ENCODE measurements around the gene CMA1. TPM values are rescaled to one million over a fixed set of nuclear protein-coding genes. Genes with fewer than 3 reads are reported as not detected.

CMA1 gene
- total and polyA plus RNA-seq, 12 donors: not detected

GRCh38 chr14:24456980-24457379 lies 51.1 kb downstream of the CMA1 start:
- DNase-seq: no peak
- Histone ChIP-seq H3K4me3 (no peak overlapping the region), H3K4me1 (replicated peaks in 1 of 2) (no peaks in the 10 kb centered on the region), H3K27me3 (no peaks in the 10 kb centered on the region), H3K36me3 (replicated peaks in 1 of 2) (no peaks in the 10 kb centered on the region), H3K9me3 (replicated peaks in 1 of 3) (peaks cover 0 to 7% (median 0%) of the 10 kb centered on the region in 3 donors), H3K27ac (no peak overlapping the region)
- intact Hi-C loops (cut with DNase I): no loop called here
- TF ChIP-seq CTCF (IDR thresholded peaks at IDR 0.05) (no peak), POLR2A (IDR thresholded peaks at IDR 0.05) (no peak)

Other genes with a start within 250 kb of the CMA1 start
- 1 to 10 TPM in 3 of 9 donors, under 1 TPM in 5, not detected in 1; 0.28 to 1.4 (median 0.88) TPM for gene TGM1, start 245.1 kb downstream of the CMA1 start, total RNA-seq
- 1 to 10 TPM in 2 of 3 donors, under 1 TPM in 1; 0.44 to 2.7 (median 2.2) TPM for gene TGM1, start 245.1 kb downstream of the CMA1 start, polyA plus RNA-seq
- gene RABGGTA, start 236.7 kb downstream of the CMA1 start, total RNA-seq: 10 to 100 TPM; 26.0 to 40.0 (median 32.3) TPM
- 100 to 1,000 TPM in 1 of 3 donors, 10 to 100 TPM in 2; 15.7 to 124 (median 90.7) TPM for gene RABGGTA, start 236.7 kb downstream of the CMA1 start, polyA plus RNA-seq
- gene DHRS1, start 208.5 kb downstream of the CMA1 start, total RNA-seq: 10 to 100 TPM; 11.4 to 68.1 (median 36.1) TPM
- 10 to 100 TPM; 19.8 to 38.7 (median 37.6) TPM for gene DHRS1, start 208.5 kb downstream of the CMA1 start, polyA plus RNA-seq
- 10 to 100 TPM in 8 of 9 donors, 1 to 10 TPM in 1; 9.2 to 28.2 (median 18.2) TPM for gene NOP9, start 208.4 kb downstream of the CMA1 start, total RNA-seq
- gene NOP9, start 208.4 kb downstream of the CMA1 start, polyA plus RNA-seq: 10 to 100 TPM in 2 of 3 donors, 1 to 10 TPM in 1; 9.1 to 21.1 (median 16.8) TPM
- 10 to 100 TPM; 16.4 to 80.3 (median 40.5) TPM for gene CIDEB, start 200.3 kb downstream of the CMA1 start, total RNA-seq
- gene CIDEB, start 200.3 kb downstream of the CMA1 start, polyA plus RNA-seq: 10 to 100 TPM; 17.5 to 73.7 (median 37.4) TPM
- 10 to 100 TPM in 2 of 9 donors, 1 to 10 TPM in 6, under 1 TPM in 1; 0.42 to 11.1 (median 4.2) TPM for gene LTB4R2, start 198.1 kb downstream of the CMA1 start, total RNA-seq
- gene LTB4R2, start 198.1 kb downstream of the CMA1 start, polyA plus RNA-seq: 1 to 10 TPM in 2 of 3 donors, under 1 TPM in 1; 0.57 to 2.7 (median 1.8) TPM
- gene LTB4R, start 196.8 kb downstream of the CMA1 start, total RNA-seq: 10 to 100 TPM in 5 of 9 donors, 1 to 10 TPM in 4; 1.4 to 21.0 (median 11.0) TPM
- gene LTB4R, start 196.8 kb downstream of the CMA1 start, polyA plus RNA-seq: 10 to 100 TPM in 2 of 3 donors, 1 to 10 TPM in 1; 9.4 to 30.2 (median 17.5) TPM
- gene ADCY4, start 173.2 kb downstream of the CMA1 start, total RNA-seq: 10 to 100 TPM in 5 of 9 donors, 1 to 10 TPM in 4; 3.9 to 34.0 (median 12.5) TPM
- gene ADCY4, start 173.2 kb downstream of the CMA1 start, polyA plus RNA-seq: 10 to 100 TPM in 2 of 3 donors, 1 to 10 TPM in 1; 4.5 to 70.1 (median 45.8) TPM
- 10 to 100 TPM in 1 of 9 donors, 1 to 10 TPM in 6, under 1 TPM in 2; 0.50 to 10.4 (median 3.6) TPM for gene RIPK3, start 168.3 kb downstream of the CMA1 start, total RNA-seq
- gene RIPK3, start 168.3 kb downstream of the CMA1 start, polyA plus RNA-seq: 1 to 10 TPM; 1.5 to 8.0 (median 4.6) TPM
- 100 to 1,000 TPM in 2 of 9 donors, 10 to 100 TPM in 7; 17.0 to 164 (median 48.2) TPM for gene NFATC4, start 140.1 kb downstream of the CMA1 start, total RNA-seq
- 100 to 1,000 TPM in 2 of 3 donors, 10 to 100 TPM in 1; 11.8 to 505 (median 390) TPM for gene NFATC4, start 140.1 kb downstream of the CMA1 start, polyA plus RNA-seq
- gene NYNRIN, start 109.3 kb downstream of the CMA1 start, total RNA-seq: 10 to 100 TPM in 1 of 9 donors, 1 to 10 TPM in 8; 6.0 to 11.0 (median 7.0) TPM
- gene NYNRIN, start 109.3 kb downstream of the CMA1 start, polyA plus RNA-seq: 1 to 10 TPM; 2.2 to 6.1 (median 3.4) TPM
- 10 to 100 TPM in 4 of 9 donors, 1 to 10 TPM in 5; 5.0 to 43.6 (median 10.0) TPM for gene CBLN3, start 78.6 kb downstream of the CMA1 start, total RNA-seq
- gene CBLN3, start 78.6 kb downstream of the CMA1 start, polyA plus RNA-seq: 10 to 100 TPM in 2 of 3 donors, 1 to 10 TPM in 1; 3.9 to 35.7 (median 21.3) TPM
- 10 to 100 TPM; 30.2 to 76.9 (median 46.3) TPM for gene KHNYN, start 78.3 kb downstream of the CMA1 start, total RNA-seq
- 10 to 100 TPM; 18.5 to 48.6 (median 36.2) TPM for gene KHNYN, start 78.3 kb downstream of the CMA1 start, polyA plus RNA-seq
- 100 to 1,000 TPM in 1 of 9 donors, 10 to 100 TPM in 8; 35.0 to 100 (median 74.4) TPM for gene SDR39U1, start 65.5 kb downstream of the CMA1 start, total RNA-seq
- 100 to 1,000 TPM in 2 of 3 donors, 10 to 100 TPM in 1; 50.4 to 218 (median 162) TPM for gene SDR39U1, start 65.5 kb downstream of the CMA1 start, polyA plus RNA-seq
- gene CTSG, start 68.0 kb upstream of the CMA1 start, total RNA-seq: under 1 TPM in 4 of 9 donors, not detected in 5; 0.32 to 0.55 (median 0.39) TPM
- gene CTSG, start 68.0 kb upstream of the CMA1 start, polyA plus RNA-seq: under 1 TPM in 1 of 3 donors, not detected in 2; 0.13 TPM
- gene GZMH, start 101.4 kb upstream of the CMA1 start, total RNA-seq: 1 to 10 TPM in 3 of 9 donors, under 1 TPM in 2, not detected in 4; 0.48 to 5.1 (median 1.0) TPM
- 1 to 10 TPM; 1.1 to 6.5 (median 2.7) TPM for gene GZMH, start 101.4 kb upstream of the CMA1 start, polyA plus RNA-seq
- 1 to 10 TPM in 4 of 9 donors, under 1 TPM in 3, not detected in 2; 0.39 to 2.9 (median 1.1) TPM for gene GZMB, start 125.9 kb upstream of the CMA1 start, total RNA-seq
- gene GZMB, start 125.9 kb upstream of the CMA1 start, polyA plus RNA-seq: 1 to 10 TPM; 1.2 to 5.6 (median 2.1) TPM